Esophagus squamous epithelium (tissue), 4 donors: Measurements from ENCODE around the gene HIGD2A.

Source experiments
- POLR2A ChIP-seq, 4 donors: fragments of 450-650 bp; IDR thresholded peaks; one replicate each; pipeline ENCODE4 v1.6.1; 2017; ENCODE audit warnings: antibody characterized with exemption in 4 of 4, mild to moderate bottlenecking in 4 of 4, moderate library complexity in 3 of 4
- TF ChIP-seq, protein P1 (sequence below), 6 experiments: fragments of 450-650 bp in 4 of 6; fragments of 200-600 bp in 2 of 6; sonication (generic) in 2 of 6; IDR thresholded peaks; one replicate each; pipeline ENCODE4 v1.5.1; 2016 to 2019; ENCODE audit warnings: antibody characterized with exemption in 6 of 6, mild to moderate bottlenecking in 4 of 6, moderate library complexity in 4 of 6

DNA sequence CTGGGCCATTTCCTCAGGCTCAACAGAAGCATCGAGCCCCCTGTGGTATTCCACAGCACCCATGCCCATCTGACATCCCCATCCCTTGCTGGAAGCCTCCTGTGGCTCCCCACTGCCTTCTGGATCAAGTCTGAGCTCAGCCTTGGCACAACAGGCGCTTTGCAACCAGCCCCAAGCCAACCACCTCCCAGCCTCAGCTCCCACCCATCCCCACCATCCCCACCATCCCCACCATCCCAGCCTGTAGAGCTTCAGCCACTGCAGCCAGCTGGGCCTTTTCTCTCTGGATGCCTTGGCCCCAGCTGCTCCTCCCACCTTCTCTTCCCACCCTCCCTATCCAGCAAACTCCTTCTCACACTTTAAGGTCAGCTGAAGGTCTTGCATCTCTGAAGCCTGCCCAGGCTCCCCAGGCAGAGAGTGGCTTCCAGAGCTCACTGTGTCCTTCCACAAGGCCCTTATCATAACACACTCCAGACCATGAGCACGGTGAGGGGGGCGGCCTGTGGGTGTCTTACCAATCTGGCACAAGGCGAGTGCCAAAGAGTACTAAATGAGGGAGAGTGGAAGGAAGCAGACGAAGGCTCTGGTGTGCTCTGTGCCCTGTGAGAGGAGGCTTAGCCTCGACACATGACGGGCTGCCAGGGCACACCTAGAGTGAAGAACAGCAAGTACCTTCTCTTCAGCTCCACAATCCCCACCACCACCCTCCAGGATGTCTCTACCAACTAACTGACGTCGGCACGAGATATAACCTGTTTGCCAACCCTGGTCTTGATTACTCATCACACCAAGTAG lies 6.5 kb downstream of the HIGD2A start:
- TF ChIP-seq, protein P1, sequence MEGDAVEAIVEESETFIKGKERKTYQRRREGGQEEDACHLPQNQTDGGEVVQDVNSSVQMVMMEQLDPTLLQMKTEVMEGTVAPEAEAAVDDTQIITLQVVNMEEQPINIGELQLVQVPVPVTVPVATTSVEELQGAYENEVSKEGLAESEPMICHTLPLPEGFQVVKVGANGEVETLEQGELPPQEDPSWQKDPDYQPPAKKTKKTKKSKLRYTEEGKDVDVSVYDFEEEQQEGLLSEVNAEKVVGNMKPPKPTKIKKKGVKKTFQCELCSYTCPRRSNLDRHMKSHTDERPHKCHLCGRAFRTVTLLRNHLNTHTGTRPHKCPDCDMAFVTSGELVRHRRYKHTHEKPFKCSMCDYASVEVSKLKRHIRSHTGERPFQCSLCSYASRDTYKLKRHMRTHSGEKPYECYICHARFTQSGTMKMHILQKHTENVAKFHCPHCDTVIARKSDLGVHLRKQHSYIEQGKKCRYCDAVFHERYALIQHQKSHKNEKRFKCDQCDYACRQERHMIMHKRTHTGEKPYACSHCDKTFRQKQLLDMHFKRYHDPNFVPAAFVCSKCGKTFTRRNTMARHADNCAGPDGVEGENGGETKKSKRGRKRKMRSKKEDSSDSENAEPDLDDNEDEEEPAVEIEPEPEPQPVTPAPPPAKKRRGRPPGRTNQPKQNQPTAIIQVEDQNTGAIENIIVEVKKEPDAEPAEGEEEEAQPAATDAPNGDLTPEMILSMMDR (IDR thresholded peaks at IDR 0.05): no peak
- no peak for TF ChIP-seq POLR2A (IDR thresholded peaks at IDR 0.05)
